Ectodermal cell (in vitro differentiated cells): ENCODE results near the gene GRID1.
"Not testable (repeated sequence)": the region's sequence is repeated elsewhere in the genome, so short reads cannot be mapped to it uniquely, and the experiment has no call there.

ENCODE experiments used
- H3K27ac ChIP-seq: 2 replicates; pipeline ENCODE4 v1.7.0; 2013; ENCODE audit warnings: mild to moderate bottlenecking, low read depth, low read length; ENCODE audit not compliant: insufficient read depth, poor library complexity, severe bottlenecking
- H3K27me3 ChIP-seq: 2 replicates; pipeline ENCODE4 v1.7.0; 2013; ENCODE audit warnings: mild to moderate bottlenecking, low read length; ENCODE audit not compliant: insufficient read depth, control insufficient read depth, poor library complexity, severe bottlenecking
- H3K36me3 ChIP-seq: one replicate; pipeline ENCODE4 v1.7.0; 2013; ENCODE audit warnings: low read length; ENCODE audit not compliant: control insufficient read depth, insufficient read depth
- H3K4me1 ChIP-seq: one replicate; pipeline ENCODE4 v1.7.0; 2013; ENCODE audit warnings: low read length; ENCODE audit not compliant: control insufficient read depth, insufficient read depth
- H3K4me3 ChIP-seq: 2 replicates; pipeline ENCODE4 v1.7.0; 2013; ENCODE audit warnings: low read depth, low read length, control low read depth; ENCODE audit not compliant: insufficient read depth
- H3K9me3 ChIP-seq: 2 replicates; pipeline ENCODE4 v1.7.0; 2013; ENCODE audit warnings: mild to moderate bottlenecking, low read length, moderate library complexity; ENCODE audit not compliant: control insufficient read depth
- WGBS, 2 experiments: methylation state at CpG; one replicate each; pipeline ENCODE4 v1.1.7; 2013; ENCODE audit warnings: missing lambda C conversion rate in 2 of 2; 5-methylcytosine and 5-hydroxymethylcytosine counted together

Gene GRID1

GRCh38 chr10:85934586-85934985, 432.0 kb downstream of the GRID1 start:
- Histone ChIP-seq H3K9me3 (no peaks in the 10 kb centered on the region), H3K27ac (no peak overlapping the region), H3K4me1 (no peaks in the 10 kb centered on the region), H3K4me3 (no peak overlapping the region), H3K36me3 (no peaks in the 10 kb centered on the region), H3K27me3 (no peaks in the 10 kb centered on the region)
- 94% methylated on average over 3 of the region's 3 CpGs for WGBS, 2 experiments

DNA sequence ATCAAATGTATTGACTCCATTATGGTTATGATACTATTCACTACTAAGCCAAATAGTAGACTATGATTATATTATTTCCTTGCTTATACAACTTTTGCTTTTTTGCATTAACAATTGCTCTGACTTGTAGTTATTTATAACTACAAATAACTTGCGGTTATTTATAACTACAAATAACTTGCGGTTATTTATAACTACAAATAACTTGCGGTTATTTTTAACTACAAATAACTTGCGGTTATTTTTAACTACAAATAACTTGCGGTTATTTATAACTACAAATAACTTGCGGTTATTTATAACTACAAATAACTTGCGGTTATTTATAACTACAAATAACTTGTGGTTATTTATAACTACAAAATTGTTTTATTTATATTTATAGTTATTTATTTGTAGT, 436.6 kb downstream of the GRID1 start:
- WGBS, 2 experiments: 97 to 100% methylated on average over 3 to 4 of the region's 7 CpGs
- H3K27ac ChIP-seq, H3K4me1 ChIP-seq, H3K36me3 ChIP-seq, H3K9me3 ChIP-seq, H3K4me3 ChIP-seq, H3K27me3 ChIP-seq: not testable (repeated sequence)

DNA sequence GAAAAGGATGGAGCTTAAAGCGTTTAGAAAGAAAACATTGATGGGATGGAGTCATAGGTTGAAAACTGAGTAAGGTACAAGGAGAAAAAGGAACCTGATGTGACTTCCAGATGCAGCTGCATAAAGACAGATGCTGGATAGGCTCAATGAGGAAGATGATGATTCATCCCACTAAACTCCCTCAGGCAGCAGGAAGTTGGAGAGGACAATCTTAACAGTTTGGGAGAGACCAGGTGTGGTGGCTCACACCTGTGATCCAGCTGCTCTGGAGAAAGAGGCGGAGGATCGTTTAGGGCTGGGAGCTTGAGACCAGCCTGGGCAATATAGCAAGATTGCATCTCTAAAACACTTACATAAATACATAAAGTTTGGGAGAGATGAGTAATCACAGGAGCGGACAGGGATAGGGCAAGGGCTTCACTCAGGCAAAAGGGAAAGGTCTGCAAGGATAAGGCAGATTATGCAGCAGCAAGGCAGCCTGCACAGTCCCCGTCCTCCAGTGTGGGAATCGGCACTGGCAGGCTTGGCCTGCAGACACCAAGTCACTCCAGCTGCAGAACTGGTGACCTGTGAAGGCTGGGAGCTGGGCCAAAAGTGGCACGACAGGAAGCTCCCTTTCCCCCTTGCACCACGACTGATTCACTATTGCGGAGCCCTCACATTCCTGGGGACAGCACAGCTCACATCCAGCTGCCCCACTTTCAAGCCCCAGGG, 438.5 kb downstream of the GRID1 start:
- H3K27ac ChIP-seq: no peak overlapping the region
- H3K4me1 ChIP-seq: no peaks in the 10 kb centered on the region
- WGBS, 2 experiments: 81 to 93% methylated on average over 9 of the region's 9 CpGs
- H3K4me3 ChIP-seq: no peak overlapping the region
- H3K36me3 ChIP-seq: no peaks in the 10 kb centered on the region
- H3K9me3 ChIP-seq: no peaks in the 10 kb centered on the region
- H3K27me3 ChIP-seq: no peaks in the 10 kb centered on the region

- Histone ChIP-seq H3K9me3 (no peaks in the 10 kb centered on the region), H3K4me1 (no peaks in the 10 kb centered on the region), H3K4me3 (no peak overlapping the region), H3K27me3 (no peaks in the 10 kb centered on the region), H3K27ac (no peak overlapping the region), H3K36me3 (no peaks in the 10 kb centered on the region)
- 89 to 91% methylated on average over 3 of the region's 3 CpGs for WGBS, 2 experiments
These were observed 439.6 kb downstream of the GRID1 start for GRCh38 chr10:85926986-85927385.

DNA sequence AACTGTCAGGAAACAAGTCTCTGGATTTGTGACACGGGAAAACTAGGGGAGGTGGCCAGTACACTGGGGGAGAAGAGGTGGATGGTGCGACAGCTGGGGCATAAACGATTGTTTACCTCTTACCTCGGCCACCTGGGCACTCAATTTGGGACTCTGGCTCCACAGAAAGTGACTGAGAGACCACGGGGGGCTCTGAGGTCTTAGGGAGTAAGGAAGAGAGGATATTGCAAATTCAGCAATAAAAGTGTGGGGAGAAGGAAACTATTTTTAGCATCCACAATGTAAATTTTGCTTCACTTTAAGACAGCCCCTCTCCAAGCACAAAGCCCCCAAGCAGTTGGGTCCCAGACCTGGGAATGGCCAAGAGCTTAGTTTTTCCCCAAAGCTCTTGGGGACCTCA, 440.5 kb downstream of the GRID1 start:
- Histone ChIP-seq H3K27ac (no peak overlapping the region), H3K4me3 (no peak overlapping the region), H3K36me3 (no peaks in the 10 kb centered on the region), H3K27me3 (no peaks in the 10 kb centered on the region), H3K4me1 (no peaks in the 10 kb centered on the region), H3K9me3 (no peaks in the 10 kb centered on the region)
- 91 to 92% methylated on average over 5 of the region's 5 CpGs for WGBS, 2 experiments

- WGBS, 2 experiments: 91 to 99% methylated on average over 5 of the region's 5 CpGs
- H3K36me3 ChIP-seq: no peaks in the 10 kb centered on the region
These were observed 441.3 kb downstream of the GRID1 start for GRCh38 chr10:85925201-85925750.

DNA sequence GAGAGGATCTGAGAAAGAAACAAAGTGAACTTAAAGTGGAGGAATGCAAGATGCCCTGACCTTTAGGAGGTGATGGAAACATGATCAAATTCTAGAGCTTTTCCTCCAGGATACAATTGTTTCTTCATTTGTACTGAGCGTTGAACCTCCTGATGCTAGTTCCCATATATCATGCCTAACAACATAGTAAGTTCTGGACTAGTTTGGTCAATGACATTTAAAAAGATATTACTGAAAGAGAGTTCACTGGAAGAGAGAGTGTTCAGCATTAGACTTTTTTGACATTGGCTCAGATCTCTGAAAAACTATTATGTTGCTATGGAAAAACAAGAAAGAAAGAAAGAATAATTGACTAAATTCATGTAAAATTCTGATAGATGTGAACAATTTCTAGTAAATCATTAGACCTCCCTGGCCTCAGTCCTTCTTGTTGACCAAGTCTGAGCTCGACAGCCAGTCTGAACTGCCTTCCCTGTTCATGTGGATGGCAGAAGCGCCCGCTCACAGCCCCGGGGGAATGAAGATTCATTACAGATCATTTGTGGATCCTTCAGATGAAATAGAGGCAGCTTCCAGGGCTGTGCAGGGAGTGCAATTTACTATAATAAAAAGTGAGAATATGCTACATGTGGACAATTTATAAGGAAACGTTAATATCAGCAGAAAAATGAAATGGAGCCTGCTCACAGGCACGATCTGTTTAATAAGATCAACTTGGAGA, 442.1 kb downstream of the GRID1 start:
- WGBS, 2 experiments: 93 to 94% methylated on average over 7 of the region's 7 CpGs
- Histone ChIP-seq H3K9me3 (no peaks in the 10 kb centered on the region), H3K4me3 (no peak overlapping the region), H3K4me1 (no peaks in the 10 kb centered on the region), H3K27me3 (no peaks in the 10 kb centered on the region), H3K27ac (no peak overlapping the region), H3K36me3 (no peaks in the 10 kb centered on the region)

More at GRCh38 chr10:85925201-85925750, 441.3 kb downstream of the GRID1 start:
- Histone ChIP-seq H3K27me3 (no peaks in the 10 kb centered on the region), H3K9me3 (no peaks in the 10 kb centered on the region), H3K27ac (no peak overlapping the region), H3K4me3 (no peak overlapping the region), H3K4me1 (no peaks in the 10 kb centered on the region)

- H3K27me3 ChIP-seq: no peaks in the 10 kb centered on the region
- 88 to 91% methylated on average over 9 of the region's 9 CpGs for WGBS, 2 experiments
- H3K4me1 ChIP-seq: no peaks in the 10 kb centered on the region
- no peak overlapping the region for H3K27ac ChIP-seq
- no peak overlapping the region for H3K4me3 ChIP-seq
- no peaks in the 10 kb centered on the region for H3K9me3 ChIP-seq
- no peaks in the 10 kb centered on the region for H3K36me3 ChIP-seq
These were observed 444.1 kb downstream of the GRID1 start for GRCh38 chr10:85922356-85923129.

GRCh38 chr10:85921789-85922188, 444.8 kb downstream of the GRID1 start:
- Histone ChIP-seq H3K27ac (no peak overlapping the region), H3K4me3 (no peak overlapping the region), H3K4me1 (no peaks in the 10 kb centered on the region), H3K9me3 (no peaks in the 10 kb centered on the region), H3K27me3 (no peaks in the 10 kb centered on the region), H3K36me3 (no peaks in the 10 kb centered on the region)
- WGBS, 2 experiments: 93 to 95% methylated on average over 5 of the region's 5 CpGs

- Histone ChIP-seq H3K9me3 (no peaks in the 10 kb centered on the region), H3K27ac (no peak overlapping the region), H3K4me1 (no peaks in the 10 kb centered on the region), H3K27me3 (no peaks in the 10 kb centered on the region), H3K36me3 (no peaks in the 10 kb centered on the region), H3K4me3 (no peak overlapping the region)
- 91 to 94% methylated on average over 6 of the region's 6 CpGs for WGBS, 2 experiments
These were observed 446.3 kb downstream of the GRID1 start for GRCh38 chr10:85920311-85920710.
